SK-N-SH (cell line): Measurements from ENCODE around the gene EHD1.

Experiments used
- EP300 ChIP-seq, 2 experiments: IDR thresholded peaks; 2 replicates each; pipeline versions ENCODE4 v1.4.0 to v1.6.1; 2012; ENCODE audit warnings: borderline replicate concordance in 1 of 2, low read depth in 1 of 2, low read length in 1 of 2
- FOSL2 ChIP-seq: IDR thresholded peaks from 2 replicates; pipeline ENCODE4 v1.4.0; 2012; ENCODE audit warnings: low read depth, mild to moderate bottlenecking, moderate library complexity, borderline replicate concordance
- FOXJ3 ChIP-seq: sonication (generic); formaldehyde crosslinking; IDR thresholded peaks from 2 replicates; pipeline ENCODE4 v1.5.1; 2020; ENCODE audit warnings: mild to moderate bottlenecking, missing genetic modification reagents
- GABPA ChIP-seq: IDR thresholded peaks from 2 replicates; pipeline ENCODE4 v1.4.0; 2012; ENCODE audit warnings: low read depth, mild to moderate bottlenecking
- JUND ChIP-seq: IDR thresholded peaks from 2 replicates; pipeline ENCODE4 v1.4.0; 2012
- POLR2AphosphoS5 ChIP-seq: IDR thresholded peaks from 2 replicates; pipeline ENCODE4 v1.6.1; 2012; ENCODE audit warnings: low read depth, low read length
- TAF1 ChIP-seq: IDR thresholded peaks from 2 replicates; pipeline ENCODE4 v1.6.1; 2012; ENCODE audit warnings: low read depth, mild to moderate bottlenecking, low read length, moderate library complexity, borderline replicate concordance
- TEAD4 ChIP-seq: IDR thresholded peaks from 2 replicates; pipeline ENCODE4 v1.4.0; 2012; ENCODE audit warnings: mild to moderate bottlenecking, borderline replicate concordance; ENCODE audit not compliant: insufficient read depth
- TF ChIP-seq, protein P1 (sequence below): fragments of 200-600 bp; sonication (generic); IDR thresholded peaks from 2 replicates; pipeline ENCODE4 v1.6.1; 2017; ENCODE audit warnings: antibody characterized with exemption, mild to moderate bottlenecking, moderate library complexity
- TF ChIP-seq, protein P2 (sequence below): IDR thresholded peaks from 2 replicates; pipeline ENCODE4 v1.6.1; 2012; ENCODE audit warnings: mild to moderate bottlenecking, low read depth, low read length, moderate library complexity
- TF ChIP-seq, protein P3 (sequence below): IDR thresholded peaks from 2 replicates; pipeline ENCODE4 v1.4.0; 2012; ENCODE audit warnings: low read depth

DNA sequence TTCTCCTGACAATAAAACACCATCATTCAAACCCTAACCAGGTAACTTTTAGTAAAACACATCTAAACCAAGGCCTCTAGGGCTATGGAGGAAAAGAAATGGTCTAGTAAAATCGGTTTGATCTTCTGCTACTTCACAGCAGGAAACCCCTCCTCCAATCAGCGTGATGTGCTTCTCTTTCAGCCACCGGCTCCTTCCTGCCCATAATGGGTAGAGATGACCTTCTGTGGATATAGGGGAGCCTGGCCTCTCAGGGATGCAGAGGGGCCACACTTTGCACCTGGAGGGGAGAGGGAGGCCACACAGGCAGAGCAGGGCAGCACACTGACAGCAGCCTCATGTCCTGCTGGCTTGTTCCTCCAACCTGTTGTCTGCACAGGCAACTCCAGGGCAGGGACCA, 6.9 kb downstream of the EHD1 start:
- TF ChIP-seq, protein P1, sequence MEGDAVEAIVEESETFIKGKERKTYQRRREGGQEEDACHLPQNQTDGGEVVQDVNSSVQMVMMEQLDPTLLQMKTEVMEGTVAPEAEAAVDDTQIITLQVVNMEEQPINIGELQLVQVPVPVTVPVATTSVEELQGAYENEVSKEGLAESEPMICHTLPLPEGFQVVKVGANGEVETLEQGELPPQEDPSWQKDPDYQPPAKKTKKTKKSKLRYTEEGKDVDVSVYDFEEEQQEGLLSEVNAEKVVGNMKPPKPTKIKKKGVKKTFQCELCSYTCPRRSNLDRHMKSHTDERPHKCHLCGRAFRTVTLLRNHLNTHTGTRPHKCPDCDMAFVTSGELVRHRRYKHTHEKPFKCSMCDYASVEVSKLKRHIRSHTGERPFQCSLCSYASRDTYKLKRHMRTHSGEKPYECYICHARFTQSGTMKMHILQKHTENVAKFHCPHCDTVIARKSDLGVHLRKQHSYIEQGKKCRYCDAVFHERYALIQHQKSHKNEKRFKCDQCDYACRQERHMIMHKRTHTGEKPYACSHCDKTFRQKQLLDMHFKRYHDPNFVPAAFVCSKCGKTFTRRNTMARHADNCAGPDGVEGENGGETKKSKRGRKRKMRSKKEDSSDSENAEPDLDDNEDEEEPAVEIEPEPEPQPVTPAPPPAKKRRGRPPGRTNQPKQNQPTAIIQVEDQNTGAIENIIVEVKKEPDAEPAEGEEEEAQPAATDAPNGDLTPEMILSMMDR = no peak
- no peak for TF ChIP-seq FOSL2
- no peak for TF ChIP-seq TAF1
- TF ChIP-seq, protein P2, sequence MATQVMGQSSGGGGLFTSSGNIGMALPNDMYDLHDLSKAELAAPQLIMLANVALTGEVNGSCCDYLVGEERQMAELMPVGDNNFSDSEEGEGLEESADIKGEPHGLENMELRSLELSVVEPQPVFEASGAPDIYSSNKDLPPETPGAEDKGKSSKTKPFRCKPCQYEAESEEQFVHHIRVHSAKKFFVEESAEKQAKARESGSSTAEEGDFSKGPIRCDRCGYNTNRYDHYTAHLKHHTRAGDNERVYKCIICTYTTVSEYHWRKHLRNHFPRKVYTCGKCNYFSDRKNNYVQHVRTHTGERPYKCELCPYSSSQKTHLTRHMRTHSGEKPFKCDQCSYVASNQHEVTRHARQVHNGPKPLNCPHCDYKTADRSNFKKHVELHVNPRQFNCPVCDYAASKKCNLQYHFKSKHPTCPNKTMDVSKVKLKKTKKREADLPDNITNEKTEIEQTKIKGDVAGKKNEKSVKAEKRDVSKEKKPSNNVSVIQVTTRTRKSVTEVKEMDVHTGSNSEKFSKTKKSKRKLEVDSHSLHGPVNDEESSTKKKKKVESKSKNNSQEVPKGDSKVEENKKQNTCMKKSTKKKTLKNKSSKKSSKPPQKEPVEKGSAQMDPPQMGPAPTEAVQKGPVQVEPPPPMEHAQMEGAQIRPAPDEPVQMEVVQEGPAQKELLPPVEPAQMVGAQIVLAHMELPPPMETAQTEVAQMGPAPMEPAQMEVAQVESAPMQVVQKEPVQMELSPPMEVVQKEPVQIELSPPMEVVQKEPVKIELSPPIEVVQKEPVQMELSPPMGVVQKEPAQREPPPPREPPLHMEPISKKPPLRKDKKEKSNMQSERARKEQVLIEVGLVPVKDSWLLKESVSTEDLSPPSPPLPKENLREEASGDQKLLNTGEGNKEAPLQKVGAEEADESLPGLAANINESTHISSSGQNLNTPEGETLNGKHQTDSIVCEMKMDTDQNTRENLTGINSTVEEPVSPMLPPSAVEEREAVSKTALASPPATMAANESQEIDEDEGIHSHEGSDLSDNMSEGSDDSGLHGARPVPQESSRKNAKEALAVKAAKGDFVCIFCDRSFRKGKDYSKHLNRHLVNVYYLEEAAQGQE = no peak
- no peak for TF ChIP-seq FOXJ3 (CRISPR knock-in tag)
- TF ChIP-seq GABPA = no peak
- TF ChIP-seq, protein P3, sequence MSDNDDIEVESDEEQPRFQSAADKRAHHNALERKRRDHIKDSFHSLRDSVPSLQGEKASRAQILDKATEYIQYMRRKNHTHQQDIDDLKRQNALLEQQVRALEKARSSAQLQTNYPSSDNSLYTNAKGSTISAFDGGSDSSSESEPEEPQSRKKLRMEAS = no peak
- TF ChIP-seq EP300 (IDR thresholded peaks at IDR 0.05; ENCODE audit: borderline replicate concordance in 1 of 2, low read depth in 1 of 2, low read length in 1 of 2) = no peak
- no peak for TF ChIP-seq JUND
- no peak for TF ChIP-seq TEAD4
- no peak for TF ChIP-seq POLR2AphosphoS5
